ENCODE data around the gene DIS3L. TPM values are rescaled to one million over a fixed set of nuclear protein-coding genes. Genes with fewer than 3 reads are reported as not detected.
"Not testable (repeated sequence)": the region's sequence is repeated elsewhere in the genome, so short reads cannot be mapped to it uniquely, and the experiment has no call there.

DIS3L gene
- total RNA-seq, 1 donor = 31.5 TPM

GRCh38 chr15:66310786-66311185 lies 17.4 kb downstream of the DIS3L start:
- no peak overlapping the region for H3K4me3 ChIP-seq (ENCODE audit: low read depth, low read length)
- DNase-seq (ENCODE audit: low read depth) = no peak
- TF ChIP-seq CTCF (IDR thresholded peaks at IDR 0.05; ENCODE audit: insufficient read depth, low read depth, low read length) = no peak

- TF ChIP-seq CTCF (IDR thresholded peaks at IDR 0.05; ENCODE audit: insufficient read depth, low read depth, low read length) = no peak
- no peak for DNase-seq (ENCODE audit: low read depth)
- H3K4me3 ChIP-seq (ENCODE audit: low read depth, low read length) = no peak overlapping the region
Measured at GRCh38 chr15:66312144-66312543, 18.8 kb downstream of the DIS3L start.

GRCh38 chr15:66323312-66323928 lies 30.1 kb downstream of the DIS3L start:
- no peak for DNase-seq (ENCODE audit: low read depth)
- H3K4me3 ChIP-seq (ENCODE audit: low read depth, low read length) = no peak overlapping the region
- TF ChIP-seq CTCF (IDR thresholded peaks at IDR 0.05; ENCODE audit: insufficient read depth, low read depth, low read length) = no peak

- no peak overlapping the region for H3K4me3 ChIP-seq (ENCODE audit: low read depth, low read length)
- no peak for DNase-seq (ENCODE audit: low read depth)
- TF ChIP-seq CTCF (IDR thresholded peaks at IDR 0.05; ENCODE audit: insufficient read depth, low read depth, low read length) = no peak
Measured at GRCh38 chr15:66326051-66326450, 32.7 kb downstream of the DIS3L start.

GRCh38 chr15:66327736-66328135 lies 34.4 kb downstream of the DIS3L start:
- no peak for TF ChIP-seq CTCF (IDR thresholded peaks at IDR 0.05; ENCODE audit: insufficient read depth, low read depth, low read length)
- no peak overlapping the region for H3K4me3 ChIP-seq (ENCODE audit: low read depth, low read length)
- no peak for DNase-seq (ENCODE audit: low read depth)

- no peak overlapping the region for H3K4me3 ChIP-seq (ENCODE audit: low read depth, low read length)
- no peak for DNase-seq (ENCODE audit: low read depth)
- no peak for TF ChIP-seq CTCF (IDR thresholded peaks at IDR 0.05; ENCODE audit: insufficient read depth, low read depth, low read length)
Measured at GRCh38 chr15:66328771-66329170, 35.4 kb downstream of the DIS3L start.

- DNase-seq (ENCODE audit: low read depth); H3K4me3 ChIP-seq (ENCODE audit: low read depth, low read length): not testable (repeated sequence)
Measured at GRCh38 chr15:66348530-66348929, 55.2 kb downstream of the DIS3L start.

Measured in fibroblast of villous mesenchyme (primary cell).